HCT116 (cell line): ENCODE measurements around the gene PELI3. TPM values are rescaled to one million over a fixed set of nuclear protein-coding genes. Genes with fewer than 3 reads are reported as not detected.

ENCODE experiments used
- ATAC-seq: fragments of 200-7000 bp; cut with Tn5 transposase; 2 replicates; pipeline ENCODE4 v1.9.1; 2020; ENCODE audit warnings: mild to moderate bottlenecking, moderate library complexity
- BruUV-seq: library from RNA; stranded (reverse); fragments of 400-500 nt; replicated peaks from 2 replicates; lab custom pipeline; 2021; lab: Mats Ljungman, UMichigan
- CTCF ChIA-PET: fragments of 300-600 bp; sonication (Branson Sonifier 250); formaldehyde crosslinking; loops from one replicate; lab custom pipeline; 2021; ENCODE audit warnings: antibody characterized with exemption; lab: Charles Lee
- POLR2A ChIA-PET: fragments of 300-600, 350-600 bp; sonication (Branson Sonifier 250); formaldehyde crosslinking; loops from one replicate; lab custom pipeline; 2021; ENCODE audit warnings: antibody characterized with exemption; lab: Charles Lee
- RAD21 ChIA-PET, 2 experiments: fragments of 300-600 bp; sonication (Branson Sonifier 250); formaldehyde crosslinking; loops; one replicate each; lab custom pipeline; 2023; ENCODE audit warnings: low total read pairs in 2 of 2; ENCODE audit not compliant: uncharacterized antibody in 2 of 2, unreplicated experiment in 2 of 2, low non-redundant PET in 1 of 2; lab: Charles Lee
- DNase-seq: peaks from one replicate; pipeline ENCODE4 v3.0.0-alpha.2; 2010; ENCODE audit warnings: low read depth, low spot score
- H2AFZ ChIP-seq: fragments of 200-600 bp; shearing (Covaris generic), sonication (generic); 2 replicates; pipeline ENCODE4 v1.6.1; 2017; ENCODE audit warnings: low read depth, mixed run types, mixed read lengths, antibody characterized with exemption, low read length; ENCODE audit not compliant: poor library complexity, severe bottlenecking
- H3K27ac ChIP-seq: 2 replicates; pipeline ENCODE4 v1.5.1; 2012; ENCODE audit warnings: low read depth, low read length
- H3K27me3 ChIP-seq: fragments of 200-600 bp; sonication (generic); 2 replicates; pipeline ENCODE4 v1.6.1; 2016; ENCODE audit warnings: mixed run types, low read length, mixed read lengths; ENCODE audit not compliant: insufficient read depth
- H3K36me3 ChIP-seq, 2 experiments: fragments of 200-500 bp in 1 of 2; fragments of 200-600 bp in 1 of 2; sonication (Bioruptor generic) in 1 of 2; sonication (generic) in 1 of 2; 2 replicates each; pipeline versions ENCODE4 v1.5.1 to v1.6.1; 2014 to 2016; ENCODE audit warnings: low read length in 2 of 2, inconsistent platforms in 1 of 2, mixed read lengths in 1 of 2, mixed run types in 1 of 2; ENCODE audit not compliant: insufficient read depth in 2 of 2, control insufficient read depth in 1 of 2
- H3K4me1 ChIP-seq, 2 experiments: fragments of 200-600 bp in 1 of 2; sonication (generic) in 1 of 2; 2 replicates each; pipeline versions ENCODE4 v1.5.1 to v1.6.1; 2012 to 2017; ENCODE audit warnings: low read length in 2 of 2, inconsistent platforms in 1 of 2, mild to moderate bottlenecking in 1 of 2, mixed read lengths in 1 of 2, mixed run types in 1 of 2, moderate library complexity in 1 of 2; ENCODE audit not compliant: insufficient read depth in 2 of 2, control insufficient read depth in 1 of 2
- H3K4me2 ChIP-seq: fragments of 200-600 bp; sonication (generic); 2 replicates; pipeline ENCODE4 v1.6.1; 2017; ENCODE audit warnings: mixed run types, low read length, mixed read lengths
- H3K4me3 ChIP-seq, 2 experiments: fragments of 200-600 bp in 1 of 2; sonication (generic) in 1 of 2; replicated peaks in 1 of 2; 2 replicates each; pipeline ENCODE4 v1.5.1; 2011 to 2016; ENCODE audit warnings: low read length in 2 of 2, control low read depth in 1 of 2, low read depth in 1 of 2, mild to moderate bottlenecking in 1 of 2, mixed read lengths in 1 of 2, mixed run types in 1 of 2
- H3K79me2 ChIP-seq: fragments of 200-600 bp; sonication (generic); 2 replicates; pipeline ENCODE4 v1.6.1; 2017; ENCODE audit warnings: mild to moderate bottlenecking, mixed run types, low read length, moderate library complexity, mixed read lengths; ENCODE audit not compliant: insufficient read depth
- H3K9ac ChIP-seq: fragments of 200-600 bp; sonication (generic); 2 replicates; pipeline ENCODE4 v1.6.1; 2016; ENCODE audit warnings: low read length, mixed read lengths
- H3K9me2 ChIP-seq: fragments of 200-600 bp; sonication (generic), shearing (Covaris generic); 2 replicates; pipeline ENCODE4 v1.6.1; 2017; ENCODE audit warnings: mixed run types, mild to moderate bottlenecking, moderate library complexity; ENCODE audit not compliant: insufficient read depth
- H3K9me3 ChIP-seq, 2 experiments: fragments of 200-500 bp in 1 of 2; fragments of 200-600 bp in 1 of 2; sonication (Bioruptor generic) in 1 of 2; sonication (generic) in 1 of 2; 2 replicates each; pipeline ENCODE4 v1.6.1; 2014 to 2017; ENCODE audit warnings: low read length in 2 of 2, mixed read lengths in 2 of 2, inconsistent platforms in 1 of 2, low read depth in 1 of 2, mild to moderate bottlenecking in 1 of 2, mixed run types in 1 of 2, moderate library complexity in 1 of 2; ENCODE audit not compliant: control insufficient read depth in 1 of 2, insufficient read depth in 1 of 2
- H4K20me1 ChIP-seq: fragments of 200-600 bp; sonication (generic), shearing (Covaris generic); 2 replicates; pipeline ENCODE4 v1.6.1; 2017; ENCODE audit warnings: mixed run types, mild to moderate bottlenecking, moderate library complexity; ENCODE audit not compliant: insufficient read depth
- CEBPB ChIP-seq: IDR thresholded peaks from 2 replicates; pipeline ENCODE4 v1.6.1; 2012; ENCODE audit warnings: low read depth
- CTCF ChIP-seq, 3 experiments: fragments of 200-600 bp in 1 of 3; sonication (generic) in 1 of 3; IDR thresholded peaks in 2 of 3; conservative IDR thresholded peaks in 1 of 3; 2 replicates each; pipeline ENCODE4 v1.5.1; 2012 to 2017; ENCODE audit warnings: low read depth in 2 of 3, low read length in 2 of 3, antibody characterized with exemption in 1 of 3, borderline replicate concordance in 1 of 3, control low read depth in 1 of 3, mild to moderate bottlenecking in 1 of 3, mixed read lengths in 1 of 3, mixed run types in 1 of 3, moderate library complexity in 1 of 3; ENCODE audit not compliant: insufficient read depth in 1 of 3
- EGR1 ChIP-seq: IDR thresholded peaks from 2 replicates; pipeline ENCODE4 v1.6.1; 2012; ENCODE audit warnings: low read depth
- FOSL1 ChIP-seq: IDR thresholded peaks from 2 replicates; pipeline ENCODE4 v1.6.1; 2012; ENCODE audit warnings: low read depth
- JUND ChIP-seq: IDR thresholded peaks from 2 replicates; pipeline ENCODE4 v1.6.1; 2012
- MAX ChIP-seq: IDR thresholded peaks from 2 replicates; pipeline ENCODE4 v1.6.1; 2012
- SP1 ChIP-seq: IDR thresholded peaks from 2 replicates; pipeline ENCODE4 v1.6.1; 2012; ENCODE audit warnings: low read depth
- SRF ChIP-seq: IDR thresholded peaks from 2 replicates; pipeline ENCODE4 v1.6.1; 2012; ENCODE audit warnings: low read depth
- YY1 ChIP-seq: IDR thresholded peaks from 2 replicates; pipeline ENCODE4 v1.6.1; 2011; ENCODE audit warnings: low read length, low read depth, moderate library complexity, mild to moderate bottlenecking; ENCODE audit not compliant: insufficient replicate concordance; ENCODE audit errors: extremely low read depth
- ZBTB33 ChIP-seq: IDR thresholded peaks from 2 replicates; pipeline ENCODE4 v1.6.1; 2011; ENCODE audit warnings: mild to moderate bottlenecking, low read length, moderate library complexity; ENCODE audit not compliant: insufficient replicate concordance; ENCODE audit errors: extremely low read depth
- ZFX ChIP-seq: fragments of 450-650 bp; IDR thresholded peaks from 2 replicates; pipeline ENCODE4 v1.6.1; 2017
- intact Hi-C: fragments of 100-400 bp; cut with micrococcal nuclease; formaldehyde crosslinking; loops from 2 replicates; pipeline ENCODE4 v1.10.0; 2022
- total RNA-seq: library from RNA; stranded (reverse); gene quantifications from one replicate; pipeline ENCODE4 v1.2.1, GENCODE V29; 2021; ENCODE audit not compliant: unreplicated experiment

Gene PELI3
- total RNA-seq, 1 experiment from 2014 or later, result 12.8 TPM

GRCh38 chr11:66465373-66466224 lies 1.1 kb upstream of the PELI3 start (continued):
- no peak for TF ChIP-seq CTCF (IDR thresholded peaks at IDR 0.05 in 2 of 3, conservative IDR thresholded peaks at IDR 0.05 in 1 of 3; ENCODE audit: borderline replicate concordance in 1 of 3, insufficient read depth in 1 of 3, low read depth in 2 of 3, low read length in 2 of 3)
- TF ChIP-seq MAX, result no peak
- TF ChIP-seq CEBPB, result no peak

- Histone ChIP-seq H3K4me2 (peak overlapping the region; percentile 93), H3K36me3 (peaks cover 0 to 3% of the 10 kb centered on the region in 2 experiments; a peak in 1 of 4 replicates), H4K20me1 (no peaks in the 10 kb centered on the region), H3K9me3 (peaks cover 6 to 7% of the 10 kb centered on the region in 2 experiments; a peak in 1 of 4 replicates), H3K9ac (peak overlapping the region; percentile 83), H3K27me3 (no peaks in the 10 kb centered on the region), H3K4me3 (peak overlapping the region; percentile 71 to 95), H2AFZ (no peak overlapping the region), H3K9me2 (no peaks in the 10 kb centered on the region), H3K79me2 (peaks cover 8% of the 10 kb centered on the region; the same call in 1 of the 2 replicates), H3K27ac (peak overlapping the region; percentile 70; the same call in 1 of the 2 replicates)
- intact Hi-C loops, result no loop called here
- DNase-seq (no peak), ATAC-seq (peak; percentile 68)
- ChIA-PET POLR2A (interaction anchor here (0.9 to 3.3 kb wide), 6 partner anchors 12 to 211 kb away, joined by 3 to 17 read pairs (median 5); partner anchors contain the start of genes DPP3, MRPL11, RBM4 and RBM4B), RAD21 (interaction anchor here (0.6 to 0.9 kb wide), 2 partner anchors 28 to 211 kb away, joined by 3 to 5 read pairs; partner anchors contain the start of gene MRPL11 (in 1 of the 2))
- BruUV-seq, result no TSS peak
- TF ChIP-seq ZBTB33 (no peak), SRF (no peak), SP1 (no peak), JUND (no peak), EGR1 (no peak), CEBPB (no peak), YY1 (no peak), FOSL1 (no peak), ZFX (peak; percentile 85), CTCF (IDR thresholded peaks at IDR 0.05 in 2 of 3, conservative IDR thresholded peaks at IDR 0.05 in 1 of 3; ENCODE audit: borderline replicate concordance in 1 of 3, insufficient read depth in 1 of 3, low read depth in 2 of 3, low read length in 2 of 3) (peak in 1 of 3 experiments; percentile 33; a peak in 3 of 6 replicates)
- TF ChIP-seq, all 23 proteins: peak for 2
- peaks cover 8 to 19% of the 10 kb centered on the region in 2 experiments for H3K4me1 ChIP-seq
- CTCF ChIA-PET, result interaction anchor here (0.9 to 2.0 kb wide), 3 partner anchors 13 to 29 kb away, joined by 3 to 13 read pairs (median 3); partner anchors contain the start of genes DPP3 and MRPL11
Observed at GRCh38 chr11:66467034-66467659, 442 bp downstream of the PELI3 start.
